NCI-H1105 treated with DMSO at 0.1 percent for 48 hours (cell line): ENCODE measurements around the gene CDH12.

ENCODE experiments used
- DNase-seq: peaks from one replicate; lab custom pipeline; 2025; lab: John Stamatoyannopoulos, UW

The CDH12 gene

GRCh38 chr5:21820527-21820926 is 1032.6 kb downstream of the CDH12 start:
- no peak for DNase-seq

- DNase-seq = no peak
These were observed 1034.8 kb downstream of the CDH12 start for GRCh38 chr5:21818370-21818720.

- peak; percentile 33 for DNase-seq
These were observed 1035.3 kb downstream of the CDH12 start for GRCh38 chr5:21817668-21818369.

- DNase-seq = peak; percentile 61
These were observed 1042.3 kb downstream of the CDH12 start for GRCh38 chr5:21810737-21811316.

DNA sequence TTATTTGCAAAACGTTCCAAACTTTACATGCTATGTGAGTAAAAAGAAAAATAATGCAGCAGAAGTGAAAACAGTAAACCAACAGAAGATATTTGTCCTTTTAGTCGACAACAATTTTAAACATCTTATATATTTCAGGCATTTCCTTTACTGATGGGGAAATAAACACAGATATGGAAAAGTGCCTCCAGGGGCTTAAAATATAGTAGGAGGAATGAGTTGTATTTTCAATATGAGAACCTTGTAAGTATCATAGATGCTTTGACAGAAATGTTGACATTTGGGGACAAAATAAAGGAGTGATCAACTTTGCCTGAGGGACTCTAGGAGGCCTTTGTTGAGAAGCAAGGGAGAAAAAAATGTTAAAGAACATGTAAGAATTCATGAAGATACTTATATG is 1043.5 kb downstream of the CDH12 start:
- DNase-seq = no peak

DNA sequence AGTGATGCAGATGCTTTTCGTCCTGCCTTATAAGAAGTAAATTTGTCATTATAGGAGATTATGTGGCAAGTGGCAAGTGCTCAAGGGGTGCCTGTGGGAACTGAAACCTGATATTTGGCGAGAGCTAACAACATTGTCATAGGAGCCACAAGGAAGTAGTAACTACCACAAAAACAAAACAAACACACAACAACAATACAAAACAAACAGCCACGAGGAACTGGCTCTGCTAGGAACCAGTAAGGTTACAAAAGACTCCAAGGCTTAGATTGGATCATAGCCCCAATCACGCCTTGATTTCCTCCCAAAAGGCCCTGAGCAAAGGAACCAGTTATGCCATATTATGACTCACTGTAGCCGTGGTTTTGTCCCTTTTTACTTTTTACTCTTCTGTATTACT is 1045.2 kb downstream of the CDH12 start:
- DNase-seq = no peak

- no peak for DNase-seq
These were observed 1046.2 kb downstream of the CDH12 start for GRCh38 chr5:21806943-21807342.

DNA sequence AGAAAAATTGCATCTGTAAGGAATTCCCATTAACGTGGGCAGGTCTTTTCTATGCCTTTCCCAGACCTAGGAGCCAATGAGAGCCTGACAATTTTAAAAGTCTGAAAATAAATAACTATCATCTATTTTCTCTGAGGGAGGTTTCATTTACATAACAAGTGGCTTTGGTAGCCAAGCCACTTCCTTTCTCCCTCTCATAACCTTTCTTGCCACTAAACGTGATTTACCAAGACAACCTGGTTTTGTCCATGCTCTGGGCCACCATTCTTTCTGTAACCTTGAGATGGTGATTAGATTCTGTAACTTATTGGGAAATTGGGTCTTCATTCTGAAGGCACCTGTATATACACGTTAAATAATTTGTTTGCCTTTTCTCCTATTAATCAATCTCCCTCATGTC is 1046.9 kb downstream of the CDH12 start:
- DNase-seq = no peak

- DNase-seq = peak; percentile 57
These were observed 1050.2 kb downstream of the CDH12 start for GRCh38 chr5:21802869-21803490.

- DNase-seq = no peak
These were observed 1051.0 kb downstream of the CDH12 start for GRCh38 chr5:21802100-21802499.

DNA sequence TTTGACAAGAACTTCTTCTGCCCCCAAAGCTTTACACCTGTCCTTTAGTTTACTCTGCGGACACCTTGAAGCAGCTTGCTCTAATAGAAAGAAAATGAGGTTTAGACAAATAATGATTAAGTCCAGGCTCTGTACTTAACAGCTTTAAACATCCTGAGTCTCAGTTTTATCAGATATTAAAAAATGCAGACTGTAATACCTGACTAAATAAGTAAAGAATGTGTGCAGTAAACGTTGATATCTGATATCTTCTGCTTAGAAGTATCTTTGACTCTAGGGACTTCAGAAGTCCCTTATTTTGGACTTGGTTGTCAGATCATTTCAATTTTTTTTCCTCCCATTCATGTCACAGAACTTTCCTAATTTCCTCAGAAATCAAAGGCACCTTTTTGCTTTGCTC is 1060.4 kb downstream of the CDH12 start:
- no peak for DNase-seq

GRCh38 chr5:21791304-21791703 is 1061.8 kb downstream of the CDH12 start:
- DNase-seq = no peak

DNA sequence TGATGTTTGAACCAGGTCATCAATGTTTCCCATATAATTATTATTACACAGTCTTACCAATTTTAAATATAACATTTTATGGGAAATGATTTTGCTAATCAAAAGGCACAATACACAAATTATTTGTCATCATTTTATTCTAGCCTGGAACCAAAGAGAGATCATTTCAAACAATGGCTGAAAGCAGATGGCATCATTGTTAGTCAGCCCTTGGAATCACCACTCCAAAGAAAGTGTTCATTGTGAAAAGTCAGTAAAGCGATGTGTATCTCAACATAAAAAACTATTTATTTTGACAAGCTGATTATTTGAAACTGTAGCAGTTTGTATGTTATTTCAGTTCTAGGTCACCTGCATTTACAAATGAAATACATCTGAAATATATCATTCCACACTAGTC is 1068.7 kb downstream of the CDH12 start:
- no peak for DNase-seq

GRCh38 chr5:21783074-21783679 is 1070.0 kb downstream of the CDH12 start:
- DNase-seq = no peak

DNA sequence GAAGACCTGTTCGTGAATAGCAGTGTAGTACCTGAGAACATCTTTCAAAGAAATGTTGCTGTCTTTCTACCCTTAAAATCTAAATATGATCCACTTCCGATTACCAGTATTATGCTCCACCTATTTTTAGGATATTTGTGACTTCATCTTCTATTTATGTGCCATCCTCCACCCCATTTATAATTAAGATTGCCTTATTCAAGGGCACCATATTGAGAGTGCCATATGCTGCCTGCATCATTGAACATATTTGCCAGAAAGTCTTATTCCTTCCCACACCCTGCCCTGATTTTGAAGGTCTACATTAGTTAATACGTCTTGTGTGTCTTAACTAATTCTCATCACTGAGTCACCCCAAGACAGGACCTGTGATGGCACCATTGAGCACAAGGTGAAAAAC is 1076.7 kb downstream of the CDH12 start:
- DNase-seq = no peak

DNA sequence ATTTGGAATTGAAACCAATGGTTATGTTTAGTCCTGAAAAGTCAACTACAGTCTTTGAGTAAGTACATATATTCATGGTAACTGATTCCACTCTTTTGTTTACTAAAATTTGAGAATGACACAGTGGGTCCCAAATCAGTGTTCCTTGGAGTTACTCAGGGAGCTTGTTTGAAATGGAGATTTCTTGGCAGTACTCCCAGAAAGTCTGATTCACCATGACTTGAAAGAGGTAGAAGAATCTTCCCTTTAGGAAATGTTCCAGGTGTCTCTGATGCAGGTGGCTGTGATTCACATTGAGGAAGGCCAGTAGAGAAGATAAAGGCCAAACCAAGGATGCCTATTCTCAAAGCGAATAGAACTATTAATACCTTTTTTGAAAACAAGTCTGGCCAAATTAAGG is 1078.3 kb downstream of the CDH12 start:
- peak; percentile 15 for DNase-seq

GRCh38 chr5:21774281-21774680 is 1078.9 kb downstream of the CDH12 start:
- DNase-seq = no peak

DNA sequence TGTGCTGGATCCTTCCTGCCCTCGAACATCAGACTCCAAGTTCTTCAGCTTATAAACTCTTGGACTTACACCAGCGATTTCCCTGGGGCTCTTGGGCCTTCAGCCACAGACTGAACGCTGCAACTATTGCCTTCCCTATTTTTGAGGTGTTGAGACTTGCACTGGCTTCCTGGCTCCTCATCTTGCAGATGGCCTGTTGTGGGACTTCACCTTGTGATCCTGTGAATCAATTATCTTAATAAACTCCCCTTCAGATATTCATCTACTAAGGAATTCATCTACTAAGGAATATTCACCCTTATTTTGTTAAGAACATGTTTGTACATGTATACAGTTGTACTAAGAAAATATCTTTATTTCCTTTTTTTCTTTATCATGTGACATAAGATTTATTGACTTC is 1079.7 kb downstream of the CDH12 start:
- DNase-seq = no peak

- no peak for DNase-seq
These were observed 1087.7 kb downstream of the CDH12 start for GRCh38 chr5:21765406-21765805.

DNA sequence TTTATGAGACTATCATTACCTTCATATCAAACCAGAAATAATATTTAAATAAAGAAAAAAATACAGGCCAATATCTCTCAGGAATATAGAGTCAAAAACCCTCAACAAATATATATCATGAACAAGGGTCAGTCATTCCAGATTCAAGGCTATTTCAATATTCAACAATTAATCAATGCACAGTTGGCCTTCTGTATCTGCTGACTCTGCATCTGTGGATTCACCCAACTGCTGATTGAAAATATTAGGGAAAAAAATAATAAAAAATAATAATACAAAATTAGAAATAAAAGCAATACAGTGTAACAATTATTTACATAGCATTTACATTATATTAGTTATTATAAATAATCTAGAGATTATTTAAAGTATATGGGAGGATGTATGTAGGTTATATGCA is 1114.0 kb downstream of the CDH12 start:
- DNase-seq = no peak

DNA sequence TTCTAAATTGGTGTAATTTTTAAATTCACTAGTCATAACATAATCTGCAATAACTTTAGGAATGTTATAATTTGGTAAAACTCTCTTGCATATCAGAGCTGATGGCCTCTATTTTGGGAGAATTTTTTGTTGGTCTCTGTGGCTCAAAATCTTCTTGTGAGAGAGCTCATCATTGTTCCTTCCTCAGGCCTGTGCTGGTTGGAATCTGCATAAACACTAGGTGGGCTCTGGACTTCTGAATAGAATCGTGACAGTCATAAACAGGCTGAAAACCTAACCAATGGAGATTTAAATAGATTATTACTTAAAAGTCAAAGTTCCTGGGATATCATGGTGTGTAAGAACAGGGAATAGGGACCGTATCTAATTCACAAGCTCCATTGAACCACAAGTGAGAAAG is 1129.6 kb downstream of the CDH12 start:
- no peak for DNase-seq

DNA sequence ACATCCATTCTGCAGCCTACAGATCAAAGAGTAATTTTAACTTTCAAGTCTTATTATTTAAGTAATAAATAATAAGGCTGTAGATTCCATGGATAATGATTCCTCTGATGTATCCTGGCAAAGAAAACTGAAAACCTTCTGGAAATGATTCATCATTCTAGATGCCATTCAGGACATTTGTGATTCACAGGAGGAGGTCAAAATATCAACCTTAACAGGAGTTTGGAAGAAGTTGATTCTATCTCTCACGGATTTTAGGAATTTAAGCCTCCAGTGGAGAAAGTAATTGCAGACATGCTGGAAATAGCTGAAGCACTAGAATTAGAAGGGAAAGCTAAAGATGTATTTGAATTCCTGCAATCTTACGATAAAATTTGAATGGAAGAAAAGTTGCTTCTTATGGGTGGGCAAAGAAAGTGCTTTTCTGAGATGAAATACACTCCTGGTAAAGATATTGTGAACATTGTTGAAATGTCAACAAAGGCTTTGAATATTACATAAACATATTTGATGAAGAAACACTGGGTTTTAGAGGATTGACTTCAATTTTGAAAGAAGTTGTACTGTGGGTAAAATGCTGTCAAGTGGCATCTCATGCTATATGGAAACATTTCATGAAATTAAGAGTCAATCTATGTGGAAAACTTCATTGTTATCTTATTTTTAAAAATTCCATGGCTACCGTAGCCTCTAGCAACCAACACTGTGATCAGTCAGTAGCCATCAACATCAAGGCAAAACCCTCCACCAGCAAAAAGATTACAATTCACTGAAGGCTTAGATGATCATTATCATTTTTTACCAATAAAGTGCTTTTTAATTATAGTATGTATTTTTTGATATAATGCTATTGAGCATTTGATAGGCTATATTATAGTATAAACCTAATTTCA is 1141.0 kb downstream of the CDH12 start:
- no peak for DNase-seq
